ENCODE data around the gene KLHL17. TPM values are rescaled to one million over a fixed set of nuclear protein-coding genes. Genes with fewer than 3 reads are reported as not detected.
"Not testable (repeated sequence)": the region's sequence is repeated elsewhere in the genome, so short reads cannot be mapped to it uniquely, and the experiment has no call there.

KLHL17 gene
- total RNA-seq, 2 experiments from 2014 or later, result 28.6 to 31.7 TPM

- peaks cover 24% of the 10 kb centered on the region for H3K4me1 Mint-ChIP-seq
- no peak overlapping the region for H3K27ac Mint-ChIP-seq
- peak; percentile 57 for DNase-seq
- ChIA-PET CTCF (no interaction called here), POLR2A (interaction anchor here (1.0 kb wide), 1 partner anchor 9 kb away, joined by 5 read pairs; no protein-coding TSS in a partner anchor)
- no peak overlapping the region for H3K4me3 Mint-ChIP-seq
- H3K9me3 Mint-ChIP-seq, result no peaks in the 10 kb centered on the region
- peaks cover 44% of the 10 kb centered on the region for H3K27me3 Mint-ChIP-seq
- no peaks in the 10 kb centered on the region for H3K36me3 Mint-ChIP-seq (ENCODE audit: low read depth)
Measured at GRCh38 chr1:1004780-1005697, 44.7 kb downstream of the KLHL17 start.

GRCh38 chr1:1005774-1006304 is 45.5 kb downstream of the KLHL17 start:
- no peak for DNase-seq
- H3K4me1 Mint-ChIP-seq, result peaks cover 19% of the 10 kb centered on the region
- peaks cover 43% of the 10 kb centered on the region for H3K27me3 Mint-ChIP-seq
- POLR2A ChIA-PET, result no interaction called here
- H3K36me3 Mint-ChIP-seq (ENCODE audit: low read depth), result no peaks in the 10 kb centered on the region
- no peak overlapping the region for H3K27ac Mint-ChIP-seq
- H3K9me3 Mint-ChIP-seq, result no peaks in the 10 kb centered on the region
- CTCF ChIA-PET, result no interaction called here
- H3K4me3 Mint-ChIP-seq, result no peak overlapping the region

GRCh38 chr1:1006305-1007159 is 46.1 kb downstream of the KLHL17 start:
- ChIA-PET CTCF (interaction anchor here (1.1 kb wide), 1 partner anchor 22 kb away, joined by 3 read pairs; no protein-coding TSS in a partner anchor), POLR2A (no interaction called here)
- no peak for DNase-seq
- Mint-ChIP-seq H3K27ac (no peak overlapping the region), H3K9me3 (no peaks in the 10 kb centered on the region), H3K27me3 (peaks cover 40% of the 10 kb centered on the region), H3K4me1 (peaks cover 20% of the 10 kb centered on the region), H3K36me3 (ENCODE audit: low read depth) (peaks cover 1% of the 10 kb centered on the region), H3K4me3 (no peak overlapping the region)

GRCh38 chr1:1010131-1010530 is 49.7 kb downstream of the KLHL17 start:
- peaks cover 32% of the 10 kb centered on the region for H3K4me1 Mint-ChIP-seq
- POLR2A ChIA-PET, H3K4me3 Mint-ChIP-seq: not testable (repeated sequence)

GRCh38 chr1:1011396-1011949 is 51.1 kb downstream of the KLHL17 start:
- no peak for DNase-seq
- Mint-ChIP-seq H3K4me3 (no peak overlapping the region), H3K4me1 (peaks cover 32% of the 10 kb centered on the region), H3K27ac (no peak overlapping the region), H3K9me3 (no peaks in the 10 kb centered on the region), H3K36me3 (ENCODE audit: low read depth) (peaks cover 32% of the 10 kb centered on the region), H3K27me3 (peaks cover 13% of the 10 kb centered on the region)
- POLR2A ChIA-PET, result no interaction called here
- CTCF ChIA-PET, result no interaction called here

More at GRCh38 chr1:1010131-1010530, 49.7 kb downstream of the KLHL17 start:
- Mint-ChIP-seq H3K36me3 (ENCODE audit: low read depth) (peaks cover 27% of the 10 kb centered on the region), H3K27me3 (peaks cover 18% of the 10 kb centered on the region)
- not testable (repeated sequence) for H3K9me3 Mint-ChIP-seq, H3K27ac Mint-ChIP-seq, DNase-seq
- CTCF ChIA-PET, result interaction anchor here (0.6 kb wide), 1 partner anchor 8 kb away, joined by 3 read pairs; no protein-coding TSS in a partner anchor

- Mint-ChIP-seq H3K36me3 (ENCODE audit: low read depth) (peaks cover 44% of the 10 kb centered on the region), H3K27me3 (peaks cover 11% of the 10 kb centered on the region), H3K4me1 (peaks cover 40% of the 10 kb centered on the region), H3K27ac (peak overlapping the region; percentile 95), H3K4me3 (peak overlapping the region; percentile 95)
- H3K9me3 Mint-ChIP-seq, DNase-seq: not testable (repeated sequence)
- ChIA-PET POLR2A (interaction anchor here (0.6 to 3.1 kb wide), 11 partner anchors 10 to 393 kb away, joined by 3 to 25 read pairs (median 4); partner anchors contain the start of genes HES4 and NOC2L), CTCF (interaction anchor here (1.1 to 4.0 kb wide), 4 partner anchors 11 to 143 kb away, joined by 3 to 17 read pairs (median 11); no protein-coding TSS in a partner anchor)
Measured at GRCh38 chr1:1012736-1013104, 52.3 kb downstream of the KLHL17 start.

GRCh38 chr1:1013105-1013921 is 52.9 kb downstream of the KLHL17 start, which contains the start of gene ISG15:
TSS of gene ISG15 (plus strand) at chr1:1013497. CDS start at chr1:1013574, 77 bp downstream.
- Mint-ChIP-seq H3K4me3 (peak within 1 kb of the TSS; percentile 95), H3K9me3 (no peaks in the 10 kb centered on the region), H3K36me3 (ENCODE audit: low read depth) (peaks cover 46% of the 10 kb centered on the region), H3K27ac (peak within 1 kb of the TSS; percentile 95), H3K4me1 (peaks cover 40% of the 10 kb centered on the region), H3K27me3 (peaks cover 7% of the 10 kb centered on the region)
- CTCF ChIA-PET, result interaction anchor here (0.7 to 4.0 kb wide), 8 partner anchors 11 to 144 kb away, joined by 3 to 17 read pairs (median 4); no protein-coding TSS in a partner anchor
- DNase-seq, result peak; percentile 94
- POLR2A ChIA-PET, result interaction anchor here (0.6 to 3.1 kb wide), 19 partner anchors 8 to 392 kb away, joined by 3 to 25 read pairs (median 4); partner anchors contain the start of genes AURKAIP1, HES4, NOC2L and PLEKHN1

- CTCF ChIA-PET, result interaction anchor here (0.7 to 4.0 kb wide), 8 partner anchors 12 to 144 kb away, joined by 3 to 17 read pairs (median 4); no protein-coding TSS in a partner anchor
- Mint-ChIP-seq H3K9me3 (no peaks in the 10 kb centered on the region), H3K27ac (peak overlapping the region; percentile 95), H3K27me3 (peaks cover 4% of the 10 kb centered on the region), H3K36me3 (ENCODE audit: low read depth) (peaks cover 46% of the 10 kb centered on the region), H3K4me1 (peaks cover 39% of the 10 kb centered on the region), H3K4me3 (peak overlapping the region; percentile 95)
- peak; percentile 48 for DNase-seq
- POLR2A ChIA-PET, result interaction anchor here (0.8 to 3.1 kb wide), 16 partner anchors 8 to 392 kb away, joined by 3 to 25 read pairs (median 5); partner anchors contain the start of genes AURKAIP1, HES4 and PLEKHN1
Measured at GRCh38 chr1:1013922-1014648, 53.7 kb downstream of the KLHL17 start.

- POLR2A ChIA-PET, result interaction anchor here (0.9 to 3.1 kb wide), 9 partner anchors 12 to 360 kb away, joined by 3 to 25 read pairs (median 5); partner anchors contain the start of genes AURKAIP1 and PLEKHN1
- H3K36me3 Mint-ChIP-seq (ENCODE audit: low read depth), result peaks cover 46% of the 10 kb centered on the region
- peaks cover 38% of the 10 kb centered on the region for H3K4me1 Mint-ChIP-seq
- H3K4me3 Mint-ChIP-seq, result peak overlapping the region; percentile 95
- no peaks in the 10 kb centered on the region for H3K9me3 Mint-ChIP-seq
- CTCF ChIA-PET, result interaction anchor here (1.3 to 4.0 kb wide), 4 partner anchors 13 to 89 kb away, joined by 4 to 17 read pairs (median 9); no protein-coding TSS in a partner anchor
- H3K27ac Mint-ChIP-seq, result peak overlapping the region; percentile 95
- DNase-seq, result no peak
- peaks cover 1% of the 10 kb centered on the region for H3K27me3 Mint-ChIP-seq
Measured at GRCh38 chr1:1014799-1015681, 54.7 kb downstream of the KLHL17 start.

All from activated CD4-positive, alpha-beta memory T cell treated with anti-CD3 and anti-CD28 coated beads, Interleukin-2, amount 10 ng/mL, durations not matched to agents 7 days and 5 days (primary cell).